Activated T-cell treated with anti-CD3 and anti-CD28 coated beads, Interleukin-2, amount 50 U/mL, for 72 hours (primary cell): ENCODE measurements around the gene MOB3A. TPM values are rescaled to one million over a fixed set of nuclear protein-coding genes. Genes with fewer than 3 reads are reported as not detected.
"Not testable (repeated sequence)": the region's sequence is repeated elsewhere in the genome, so short reads cannot be mapped to it uniquely, and the experiment has no call there.

Source experiments
- ATAC-seq, 2 donors: fragments of 150-1000 bp; cut with Tn5 transposase; replicated peaks in 1 of 2; 2 replicates each; pipeline ENCODE4 v1.10.0; 2021; ENCODE audit warnings: moderate library complexity in 2 of 2, mild to moderate bottlenecking in 1 of 2
- DNase-seq, 2 donors: peaks; one replicate each; pipeline ENCODE4 v3.0.0; 2021 to 2022; ENCODE audit warnings: mixed read lengths in 1 of 2
- H3K27ac Mint-ChIP-seq: one replicate; pipeline ENCODE4 v1.8.0; 2022; ENCODE audit warnings: mild to moderate bottlenecking, moderate library complexity, mixed read lengths
- H3K27me3 Mint-ChIP-seq: one replicate; pipeline ENCODE4 v1.8.0; 2022; ENCODE audit warnings: low read depth, mixed read lengths
- H3K36me3 Mint-ChIP-seq, 2 donors: one replicate each; pipeline ENCODE4 v1.8.0; 2022; ENCODE audit warnings: mixed read lengths in 2 of 2, mild to moderate bottlenecking in 1 of 2; ENCODE audit not compliant: insufficient read depth in 2 of 2
- H3K4me1 Mint-ChIP-seq: one replicate; pipeline ENCODE4 v1.8.0; 2022; ENCODE audit warnings: low read depth, mixed read lengths
- H3K4me3 Mint-ChIP-seq, 2 donors: one replicate each; pipeline ENCODE4 v1.8.0; 2022; ENCODE audit warnings: mild to moderate bottlenecking in 2 of 2, mixed read lengths in 2 of 2, moderate library complexity in 2 of 2
- H3K9me3 Mint-ChIP-seq, 2 donors: one replicate each; pipeline ENCODE4 v1.8.0; 2022; ENCODE audit warnings: mixed read lengths in 2 of 2
- total RNA-seq, 2 donors: library from RNA; stranded (reverse); gene quantifications; one replicate each; pipeline ENCODE4 v1.2.3, GENCODE V29; 2022

The MOB3A gene
- total RNA-seq, 2 donors from 2014 or later: 129 to 134 TPM

- H3K36me3 Mint-ChIP-seq, H3K27me3 Mint-ChIP-seq, ATAC-seq, H3K4me3 Mint-ChIP-seq, H3K9me3 Mint-ChIP-seq, H3K27ac Mint-ChIP-seq, DNase-seq, H3K4me1 Mint-ChIP-seq: not testable (repeated sequence)
Measured at GRCh38 chr19:2131012-2131975, 35.2 kb upstream of the MOB3A start.

DNA sequence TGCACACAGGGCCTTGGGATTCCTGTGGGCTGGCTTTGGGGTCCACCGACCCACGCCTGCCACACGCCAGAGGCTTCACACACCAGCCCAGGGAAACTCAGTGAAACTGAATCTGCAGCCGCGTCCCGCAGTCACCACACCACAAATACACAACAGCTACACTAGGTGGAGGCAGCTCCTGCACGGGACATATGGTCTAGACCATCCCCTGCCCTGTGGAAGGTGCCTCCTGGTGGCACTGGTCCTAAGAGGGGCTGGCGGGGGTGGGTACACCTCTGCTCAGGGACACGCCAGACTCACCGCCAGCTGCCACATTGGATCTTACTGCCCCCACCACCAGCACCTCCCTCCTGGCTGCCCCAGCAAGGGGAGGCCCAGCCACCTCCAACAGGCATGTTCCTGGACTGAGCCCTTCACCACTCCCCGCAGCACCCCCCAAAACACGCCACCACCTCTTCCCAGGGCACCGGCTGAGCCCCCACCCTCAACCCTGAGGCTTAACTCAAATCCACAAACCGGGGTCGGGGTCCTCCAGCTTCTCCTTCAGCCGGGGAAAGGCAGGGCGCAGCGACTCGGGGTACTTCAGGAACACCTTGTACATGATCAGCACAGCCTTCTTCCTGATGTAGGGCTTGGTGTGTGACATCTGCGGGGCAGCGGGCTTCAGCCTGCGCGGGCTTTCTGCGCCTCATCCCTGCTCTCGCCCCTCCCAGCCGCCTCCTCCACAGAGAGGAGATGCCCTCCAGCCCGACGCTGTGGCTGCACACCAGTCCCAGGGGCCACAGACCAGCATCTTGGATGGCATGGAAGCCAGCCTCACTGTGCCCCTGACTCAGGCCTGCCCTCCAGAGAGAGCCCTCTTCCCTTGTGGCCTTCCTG, 34.0 kb upstream of the MOB3A start:
- Mint-ChIP-seq H3K4me1 (no peaks in the 10 kb centered on the region), H3K4me3 (no peak overlapping the region), H3K36me3 (peaks cover 0 to 2% of the 10 kb centered on the region in 2 donors), H3K27me3 (no peaks in the 10 kb centered on the region), H3K9me3 (no peaks in the 10 kb centered on the region), H3K27ac (no peak overlapping the region)
- DNase-seq: no peak
- ATAC-seq: no peak

DNA sequence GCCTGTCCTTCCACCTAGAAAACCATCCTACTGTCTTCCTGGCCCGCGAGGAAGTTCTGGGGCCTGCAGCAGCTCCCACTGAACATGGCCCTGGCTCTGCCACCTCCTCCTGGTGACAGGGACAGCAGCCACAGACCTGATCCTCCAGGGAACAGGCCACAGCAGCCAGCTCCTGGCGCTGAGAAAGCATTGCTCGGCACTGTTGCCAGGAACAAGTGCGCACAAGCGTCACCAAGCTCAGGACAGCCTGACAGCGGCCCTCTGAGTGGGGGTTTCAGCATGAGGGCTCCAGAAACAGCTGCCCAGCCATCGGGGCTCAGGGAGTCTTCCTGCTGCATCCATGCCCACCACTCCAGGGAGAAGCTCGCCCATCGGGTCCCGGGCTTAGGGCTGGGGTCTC, 33.4 kb upstream of the MOB3A start:
- peaks cover 0 to 3% of the 10 kb centered on the region in 2 donors for H3K36me3 Mint-ChIP-seq
- ATAC-seq: no peak

GRCh38 chr19:2129022-2129421, 32.9 kb upstream of the MOB3A start:
- Mint-ChIP-seq H3K36me3 (peaks cover 0 to 7% of the 10 kb centered on the region in 2 donors), H3K27ac (no peak overlapping the region), H3K4me1 (no peaks in the 10 kb centered on the region), H3K27me3 (no peaks in the 10 kb centered on the region), H3K9me3 (no peaks in the 10 kb centered on the region), H3K4me3 (no peak overlapping the region)
- DNase-seq: no peak
- ATAC-seq: no peak

More for the DNA sequence above, 33.4 kb upstream of the MOB3A start:
- Mint-ChIP-seq H3K27me3 (no peaks in the 10 kb centered on the region), H3K4me1 (no peaks in the 10 kb centered on the region), H3K9me3 (no peaks in the 10 kb centered on the region), H3K27ac (no peak overlapping the region), H3K4me3 (no peak overlapping the region)
- no peak for DNase-seq

- not testable (repeated sequence) for H3K27me3 Mint-ChIP-seq, ATAC-seq
Measured at GRCh38 chr19:2128252-2128651, 32.1 kb upstream of the MOB3A start.

DNA sequence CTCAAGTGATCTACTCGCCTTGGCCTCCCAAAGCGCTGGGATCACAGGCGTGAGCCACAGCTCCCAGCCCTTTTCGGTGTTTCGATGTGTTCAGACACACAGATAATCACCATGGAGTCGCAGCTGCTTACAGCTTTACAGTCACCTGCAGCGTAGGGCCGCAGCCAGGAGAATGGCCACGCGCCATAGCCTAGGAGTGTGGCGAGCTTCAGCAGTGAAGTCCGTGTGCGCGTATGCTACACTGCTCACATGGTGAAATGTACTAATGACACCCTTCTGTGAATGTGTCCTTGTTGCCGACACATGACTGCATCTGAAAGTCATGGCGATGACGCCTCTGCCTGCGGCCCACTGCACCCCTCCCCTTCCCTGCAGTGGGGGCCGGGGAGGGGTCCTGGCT, 31.6 kb upstream of the MOB3A start:
- Mint-ChIP-seq H3K36me3 (peaks cover 0 to 7% of the 10 kb centered on the region in 2 donors), H3K27me3 (no peaks in the 10 kb centered on the region), H3K4me1 (no peaks in the 10 kb centered on the region), H3K9me3 (no peaks in the 10 kb centered on the region), H3K27ac (no peak overlapping the region), H3K4me3 (no peak overlapping the region)
- DNase-seq (no peak), ATAC-seq (no peak)

More at GRCh38 chr19:2128252-2128651, 32.1 kb upstream of the MOB3A start:
- not testable (repeated sequence) for H3K27ac Mint-ChIP-seq, H3K4me3 Mint-ChIP-seq, H3K36me3 Mint-ChIP-seq, H3K4me1 Mint-ChIP-seq, DNase-seq, H3K9me3 Mint-ChIP-seq

DNA sequence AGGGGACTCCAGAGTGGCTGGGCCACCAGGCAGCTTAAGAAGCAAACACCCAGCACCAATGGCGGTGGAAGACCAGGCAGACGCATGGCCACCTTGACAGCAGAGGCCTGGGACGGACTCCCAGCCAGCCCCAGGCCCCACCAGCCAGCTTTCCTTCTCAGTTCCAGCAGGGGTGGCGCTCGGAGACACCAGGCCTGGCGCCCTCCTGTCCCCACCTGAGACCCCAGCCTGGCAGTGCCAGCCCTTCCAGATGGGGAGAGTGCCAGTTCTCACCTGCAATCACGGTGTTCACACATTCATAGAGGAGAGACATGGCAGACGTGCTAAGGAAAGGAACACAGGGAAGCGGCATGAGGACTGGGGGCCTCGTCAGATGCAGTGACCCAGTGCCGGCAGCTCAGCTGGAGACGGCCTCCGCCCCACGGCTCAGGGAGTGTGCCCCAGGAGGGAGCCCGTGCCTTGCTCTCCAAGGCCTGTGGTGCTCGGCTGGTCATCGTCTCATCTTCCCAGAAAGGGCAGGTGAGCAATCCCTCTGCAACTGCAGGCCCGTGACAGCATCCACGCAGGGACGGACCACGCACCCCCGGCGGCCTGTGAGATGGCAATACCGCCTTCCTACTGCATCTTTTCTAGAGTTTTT, 30.9 kb upstream of the MOB3A start:
- peaks cover 0 to 7% of the 10 kb centered on the region in 2 donors for H3K36me3 Mint-ChIP-seq
- H3K4me1 Mint-ChIP-seq: no peaks in the 10 kb centered on the region
- no peak overlapping the region for H3K4me3 Mint-ChIP-seq
- H3K27ac Mint-ChIP-seq: no peak overlapping the region
- H3K9me3 Mint-ChIP-seq: no peaks in the 10 kb centered on the region
- no peaks in the 10 kb centered on the region for H3K27me3 Mint-ChIP-seq
- ATAC-seq (no peak), DNase-seq (no peak)

- H3K4me1 Mint-ChIP-seq: no peaks in the 10 kb centered on the region
- H3K27ac Mint-ChIP-seq: no peak overlapping the region
- ATAC-seq (no peak), DNase-seq (no peak)
- H3K36me3 Mint-ChIP-seq: peaks cover under 1 to 6% of the 10 kb centered on the region in 2 donors
- no peaks in the 10 kb centered on the region for H3K27me3 Mint-ChIP-seq
- H3K4me3 Mint-ChIP-seq: no peak overlapping the region
- no peaks in the 10 kb centered on the region for H3K9me3 Mint-ChIP-seq
Measured at GRCh38 chr19:2123682-2124387, 27.7 kb upstream of the MOB3A start.

GRCh38 chr19:2122982-2123381, 26.9 kb upstream of the MOB3A start:
- ATAC-seq (no peak), DNase-seq (no peak)
- H3K4me3 Mint-ChIP-seq: no peak overlapping the region
- no peaks in the 10 kb centered on the region for H3K27me3 Mint-ChIP-seq
- no peaks in the 10 kb centered on the region for H3K9me3 Mint-ChIP-seq
- H3K4me1 Mint-ChIP-seq: no peaks in the 10 kb centered on the region
- H3K27ac Mint-ChIP-seq: no peak overlapping the region
- peaks cover 2 to 9% of the 10 kb centered on the region in 2 donors for H3K36me3 Mint-ChIP-seq

DNA sequence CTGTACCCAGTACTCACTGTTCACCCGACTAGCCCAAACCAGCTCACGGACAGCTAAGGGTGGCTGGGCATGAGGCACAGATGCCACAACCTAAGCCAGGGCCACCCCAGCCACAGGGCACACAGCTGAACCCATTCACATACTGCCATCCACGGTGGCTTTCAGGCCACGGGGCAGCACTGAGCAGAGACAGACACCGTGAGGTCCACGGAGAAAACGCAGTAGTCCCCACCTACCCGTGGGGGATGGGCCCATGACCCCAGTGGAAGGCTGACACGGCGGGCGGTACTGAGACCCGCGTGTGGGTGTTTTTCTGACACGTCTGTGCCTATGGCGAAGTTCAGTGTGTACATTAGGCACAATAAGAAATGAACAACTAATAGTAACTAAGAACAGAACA, 26.1 kb upstream of the MOB3A start:
- no peak overlapping the region for H3K27ac Mint-ChIP-seq
- ATAC-seq (no peak), DNase-seq (no peak)
- no peaks in the 10 kb centered on the region for H3K27me3 Mint-ChIP-seq
- no peaks in the 10 kb centered on the region for H3K4me1 Mint-ChIP-seq
- peaks cover 2 to 11% of the 10 kb centered on the region in 2 donors for H3K36me3 Mint-ChIP-seq
- H3K4me3 Mint-ChIP-seq: no peak overlapping the region
- H3K9me3 Mint-ChIP-seq: no peaks in the 10 kb centered on the region

DNA sequence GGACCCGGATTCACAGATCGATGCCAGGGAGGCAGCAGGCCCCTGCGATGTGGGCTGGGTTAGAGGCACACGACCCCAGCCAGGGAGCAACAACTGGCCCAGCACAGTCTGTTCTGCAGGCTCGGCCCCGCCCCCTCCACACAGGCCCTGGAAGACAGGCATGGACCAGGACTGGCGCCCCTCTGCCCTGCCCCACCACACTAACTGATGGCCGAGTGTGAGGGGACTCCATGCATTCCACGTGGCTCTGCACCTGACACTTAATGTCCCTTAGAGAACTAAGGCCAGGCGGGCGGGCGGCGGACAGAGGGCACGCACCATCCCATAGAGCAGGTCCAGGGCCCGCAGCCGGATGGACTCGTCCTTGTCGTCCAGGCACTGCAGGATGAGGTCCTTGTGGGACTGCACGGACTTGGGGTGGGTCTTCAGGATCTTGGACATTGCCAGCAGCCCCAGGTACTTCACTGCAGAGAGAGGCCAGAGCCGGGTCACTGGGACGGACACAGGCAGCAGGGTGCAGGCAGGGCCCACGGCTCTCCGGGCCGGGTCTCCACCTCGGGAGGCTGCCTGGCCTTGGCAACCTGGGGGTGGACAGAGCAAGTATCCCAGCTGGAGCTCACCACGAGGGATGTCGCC, 25.4 kb upstream of the MOB3A start:
- Mint-ChIP-seq H3K4me1 (no peaks in the 10 kb centered on the region), H3K9me3 (no peaks in the 10 kb centered on the region), H3K27me3 (no peaks in the 10 kb centered on the region), H3K4me3 (no peak overlapping the region), H3K36me3 (peaks cover 2 to 11% of the 10 kb centered on the region in 2 donors), H3K27ac (no peak overlapping the region)
- ATAC-seq: no peak
- no peak for DNase-seq

GRCh38 chr19:2120821-2121220, 24.7 kb upstream of the MOB3A start:
- Mint-ChIP-seq H3K36me3 (peaks cover 2 to 11% of the 10 kb centered on the region in 2 donors), H3K27me3 (no peaks in the 10 kb centered on the region), H3K4me1 (no peaks in the 10 kb centered on the region), H3K9me3 (no peaks in the 10 kb centered on the region), H3K4me3 (no peak overlapping the region), H3K27ac (no peak overlapping the region)
- ATAC-seq: no peak
- no peak for DNase-seq
